ENCODE results near the gene POLR1H. TPM values are rescaled to one million over a fixed set of nuclear protein-coding genes. Genes with fewer than 3 reads are reported as not detected.
A peak's percentile ranks its signal among the peaks of the same experiment; 100 is the strongest.

POLR1H gene
- total RNA-seq, 1 experiment from 2014 or later = 40.0 TPM

DNA sequence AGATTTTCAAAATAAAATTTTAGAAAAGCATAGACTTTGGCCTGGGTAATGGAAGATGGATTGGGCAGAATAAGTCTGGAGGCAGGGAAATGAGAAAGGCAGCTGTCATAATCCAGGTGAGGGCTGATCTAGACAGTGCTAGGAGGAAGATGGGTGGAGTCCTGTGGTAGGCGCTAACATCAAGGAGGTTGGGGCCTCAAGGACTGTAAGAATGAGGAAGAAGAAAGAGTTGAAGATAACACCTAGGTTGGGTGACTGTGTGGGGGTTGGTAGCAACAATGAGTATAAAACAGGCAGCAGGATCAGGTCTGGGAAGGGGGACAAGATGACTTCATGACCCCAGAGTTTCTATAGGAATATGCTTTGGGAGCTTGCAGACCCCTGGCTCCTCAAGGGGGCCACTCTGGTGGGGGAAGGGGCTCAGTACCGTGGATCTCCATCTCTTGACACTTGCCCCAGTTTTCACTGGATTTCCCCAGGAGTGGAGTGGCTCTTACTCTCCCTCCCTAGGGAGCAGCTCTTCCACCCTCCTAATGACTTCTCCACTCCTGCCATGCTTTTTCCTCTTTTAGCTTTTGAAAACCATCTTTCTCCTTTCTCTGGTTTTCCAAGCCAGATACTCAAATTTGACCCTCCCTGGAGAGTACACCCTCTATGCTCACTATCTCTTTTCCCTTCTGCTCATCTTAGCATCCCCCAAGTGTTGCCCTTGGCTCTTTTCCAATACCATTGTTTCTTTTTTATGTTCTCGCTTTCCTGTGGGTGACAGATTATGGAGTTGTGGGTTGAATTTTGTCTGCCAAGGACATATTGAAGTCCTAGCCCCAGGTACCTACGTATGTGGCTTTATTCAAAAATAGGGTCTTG, 37.1 kb downstream of the POLR1H start:
- intact Hi-C loops (cut with micrococcal nuclease) = no loop called here
- ATAC-seq (no peak), DNase-seq (no peak)
- Histone ChIP-seq H3K9me2 (replicated peaks; ENCODE audit: low read length) (no peaks in the 10 kb centered on the region), H3K27me3 (ENCODE audit: low read length) (no peaks in the 10 kb centered on the region), H4K20me1 (ENCODE audit: low read length) (no peaks in the 10 kb centered on the region), H2AFZ (ENCODE audit: low read length) (no peak overlapping the region), H3K9ac (ENCODE audit: low read length) (no peak overlapping the region), H3K9me3 (ENCODE audit: low read length) (no peaks in the 10 kb centered on the region), H3F3A (ENCODE audit: low read length, unreplicated experiment) (no peaks in the 10 kb centered on the region), H3K4me2 (ENCODE audit: low read length) (no peak overlapping the region), H3K36me3 (ENCODE audit: low read depth, low read length) (no peaks in the 10 kb centered on the region), H3K27ac (ENCODE audit: low read length) (no peak overlapping the region), H3K79me2 (ENCODE audit: low read length) (no peaks in the 10 kb centered on the region), H3K4me3 (ENCODE audit: low read length) (no peak overlapping the region), H3K4me1 (ENCODE audit: insufficient read depth, low read length) (peaks cover 39% of the 10 kb centered on the region)
- POLR2A ChIA-PET (ENCODE audit: unreplicated experiment) = no interaction called here
- CTCF ChIA-PET = no interaction called here
- no TSS peak for BruUV-seq (replicated peaks)
- TF ChIP-seq EZH2 (IDR thresholded peaks at IDR 0.05; ENCODE audit: low read length, unreplicated experiment) = no peak
- TF ChIP-seq, protein P1, sequence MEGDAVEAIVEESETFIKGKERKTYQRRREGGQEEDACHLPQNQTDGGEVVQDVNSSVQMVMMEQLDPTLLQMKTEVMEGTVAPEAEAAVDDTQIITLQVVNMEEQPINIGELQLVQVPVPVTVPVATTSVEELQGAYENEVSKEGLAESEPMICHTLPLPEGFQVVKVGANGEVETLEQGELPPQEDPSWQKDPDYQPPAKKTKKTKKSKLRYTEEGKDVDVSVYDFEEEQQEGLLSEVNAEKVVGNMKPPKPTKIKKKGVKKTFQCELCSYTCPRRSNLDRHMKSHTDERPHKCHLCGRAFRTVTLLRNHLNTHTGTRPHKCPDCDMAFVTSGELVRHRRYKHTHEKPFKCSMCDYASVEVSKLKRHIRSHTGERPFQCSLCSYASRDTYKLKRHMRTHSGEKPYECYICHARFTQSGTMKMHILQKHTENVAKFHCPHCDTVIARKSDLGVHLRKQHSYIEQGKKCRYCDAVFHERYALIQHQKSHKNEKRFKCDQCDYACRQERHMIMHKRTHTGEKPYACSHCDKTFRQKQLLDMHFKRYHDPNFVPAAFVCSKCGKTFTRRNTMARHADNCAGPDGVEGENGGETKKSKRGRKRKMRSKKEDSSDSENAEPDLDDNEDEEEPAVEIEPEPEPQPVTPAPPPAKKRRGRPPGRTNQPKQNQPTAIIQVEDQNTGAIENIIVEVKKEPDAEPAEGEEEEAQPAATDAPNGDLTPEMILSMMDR (conservative IDR thresholded peaks at IDR 0.05; ENCODE audit: low read depth, low read length) = no peak
- no peak for TF ChIP-seq EZH2phosphoT487 (IDR thresholded peaks at IDR 0.05; ENCODE audit: borderline replicate concordance, low read length)

DNA sequence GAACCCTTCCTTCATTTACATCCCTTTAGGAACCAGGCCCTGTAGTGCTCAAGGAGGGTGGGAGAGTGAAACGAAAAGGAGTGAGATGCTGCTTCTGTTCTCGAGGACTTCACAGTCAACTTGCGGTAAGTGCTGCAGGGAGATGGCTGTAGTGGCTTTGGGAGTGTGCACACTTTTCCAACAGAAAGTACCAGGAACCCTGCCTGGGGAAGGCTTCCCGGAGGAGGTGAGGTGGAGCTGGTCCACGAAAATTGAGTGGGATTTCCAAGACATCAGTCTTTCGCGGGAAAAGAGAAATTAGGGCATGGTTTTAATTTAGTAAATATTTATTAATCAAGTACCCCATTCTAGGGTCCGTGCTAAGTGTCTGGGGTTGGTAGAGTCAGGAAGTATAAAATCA, 39.1 kb downstream of the POLR1H start:
- Histone ChIP-seq H3K4me3 (ENCODE audit: low read length) (peak overlapping the region; percentile 75), H4K20me1 (ENCODE audit: low read length) (no peaks in the 10 kb centered on the region), H3K4me2 (ENCODE audit: low read length) (peak overlapping the region; percentile 90), H3K9ac (ENCODE audit: low read length) (peak overlapping the region; percentile 42; the same call in 1 of the 2 replicates), H3K9me3 (ENCODE audit: low read length) (no peaks in the 10 kb centered on the region), H3K36me3 (ENCODE audit: low read depth, low read length) (no peaks in the 10 kb centered on the region), H3K79me2 (ENCODE audit: low read length) (no peaks in the 10 kb centered on the region), H2AFZ (ENCODE audit: low read length) (peak overlapping the region; percentile 92), H3K4me1 (ENCODE audit: insufficient read depth, low read length) (peaks cover 40% of the 10 kb centered on the region), H3K27me3 (ENCODE audit: low read length) (no peaks in the 10 kb centered on the region), H3K27ac (ENCODE audit: low read length) (no peak overlapping the region), H3F3A (ENCODE audit: low read length, unreplicated experiment) (no peaks in the 10 kb centered on the region), H3K9me2 (replicated peaks; ENCODE audit: low read length) (no peaks in the 10 kb centered on the region)
- TF ChIP-seq, protein P1 (conservative IDR thresholded peaks at IDR 0.05; ENCODE audit: low read depth, low read length) = no peak
- no peak for TF ChIP-seq EZH2 (IDR thresholded peaks at IDR 0.05; ENCODE audit: low read length, unreplicated experiment)
- no peak for TF ChIP-seq EZH2phosphoT487 (IDR thresholded peaks at IDR 0.05; ENCODE audit: borderline replicate concordance, low read length)
- ATAC-seq (no peak), DNase-seq (no peak)
- intact Hi-C loops (cut with micrococcal nuclease) = loop anchor here (2.0 kb wide), 2 partner anchors 25 to 309 kb away; partner anchors contain the start of gene RNF39
- BruUV-seq (replicated peaks) = TSS peak; percentile 30
- CTCF ChIA-PET = no interaction called here
- POLR2A ChIA-PET (ENCODE audit: unreplicated experiment) = no interaction called here

Data from PC-3 (cell line).